B cell (primary cell): Measurements from ENCODE around the gene PHEX. TPM values are rescaled to one million over a fixed set of nuclear protein-coding genes. Genes with fewer than 3 reads are reported as not detected.

ENCODE experiments used
- ATAC-seq: fragments of 200-7000 bp; cut with Tn5 transposase; one replicate; pipeline ENCODE4 v1.10.0; 2021; ENCODE audit warnings: low read depth, mild to moderate bottlenecking, moderate number of reproducible peaks, moderate library complexity
- CTCF ChIA-PET: fragments of 350-600 bp; sonication (Branson Sonifier 250); formaldehyde crosslinking; loops from one replicate; lab custom pipeline; 2021; ENCODE audit warnings: antibody characterized with exemption, inconsistent platforms; lab: Charles Lee
- POLR2A ChIA-PET: fragments of 350-600 bp; sonication (Branson Sonifier 250); formaldehyde crosslinking; loops from one replicate; lab custom pipeline; 2021; ENCODE audit warnings: antibody characterized with exemption; lab: Charles Lee
- DNase-seq: peaks from one replicate; pipeline ENCODE4 v3.0.0; 2013
- H2AFZ ChIP-seq: 2 replicates; pipeline ENCODE4 v1.6.1; 2012; ENCODE audit warnings: mild to moderate bottlenecking, low read depth, low read length; ENCODE audit not compliant: insufficient read depth, poor library complexity, severe bottlenecking
- H3K27ac ChIP-seq, 2 donors: 1 replicate in 1 of 2; 2 replicates in 1 of 2; pipeline ENCODE4 v1.5.1; 2012 to 2013; ENCODE audit warnings: low read length in 2 of 2, mild to moderate bottlenecking in 2 of 2, moderate library complexity in 1 of 2
- H3K27me3 ChIP-seq, 4 experiments: fragments of 200-600 bp in 1 of 4; sonication (generic) in 1 of 4; replicated peaks in 1 of 4; 1 replicate in 2 of 4; 2 replicates in 2 of 4; pipeline versions ENCODE4 v1.6.1 to v1.7.0; 2013 to 2016; ENCODE audit warnings: low read length in 3 of 4, mild to moderate bottlenecking in 2 of 4, mixed read lengths in 1 of 4, moderate library complexity in 1 of 4; ENCODE audit not compliant: insufficient read depth in 4 of 4, control insufficient read depth in 3 of 4; ENCODE audit errors: control extremely low read depth in 1 of 4
- H3K36me3 ChIP-seq, 2 experiments: replicated peaks in 1 of 2; 1 replicate in 1 of 2; 2 replicates in 1 of 2; pipeline versions ENCODE4 v1.6.1 to v1.7.1; 2013; ENCODE audit warnings: low read length in 1 of 2; ENCODE audit not compliant: insufficient read depth in 2 of 2, control insufficient read depth in 1 of 2; ENCODE audit errors: control extremely low read depth in 1 of 2, extremely low read depth in 1 of 2
- H3K4me1 ChIP-seq, 2 donors: fragments of 200-600 bp in 1 of 2; sonication (generic) in 1 of 2; 1 replicate in 1 of 2; 2 replicates in 1 of 2; pipeline versions ENCODE4 v1.5.1 to v1.6.1; 2013 to 2017; ENCODE audit warnings: low read length in 2 of 2; ENCODE audit not compliant: control insufficient read depth in 2 of 2, insufficient read depth in 2 of 2
- H3K4me2 ChIP-seq: replicated peaks from 2 replicates; pipeline ENCODE3; 2012; ENCODE audit warnings: mild to moderate bottlenecking, low read depth, low read length; ENCODE audit not compliant: poor library complexity, severe bottlenecking
- H3K4me3 ChIP-seq, 5 experiments: fragments of 200-600 bp in 1 of 5; sonication (generic) in 1 of 5; 1 replicate in 3 of 5; 2 replicates in 2 of 5; pipeline versions ENCODE4 v1.5.1 to v1.7.0; 2011 to 2016; ENCODE audit warnings: low read length in 4 of 5, mild to moderate bottlenecking in 4 of 5, low read depth in 2 of 5, control low read depth in 1 of 5, moderate library complexity in 1 of 5; ENCODE audit not compliant: insufficient read depth in 1 of 5; ENCODE audit errors: control extremely low read depth in 1 of 5, extremely low read depth in 1 of 5
- H3K79me2 ChIP-seq: fragments of 200-600 bp; sonication (generic); one replicate; pipeline ENCODE4 v1.6.0; 2016; ENCODE audit warnings: low read length; ENCODE audit not compliant: control insufficient read depth, insufficient read depth
- H3K9ac ChIP-seq: fragments of 200-600 bp; sonication (generic); 2 replicates; pipeline ENCODE4 v1.6.1; 2017; ENCODE audit warnings: mild to moderate bottlenecking, low read length, moderate library complexity
- H3K9me3 ChIP-seq, 3 donors: one replicate each; pipeline versions ENCODE4 v1.6.1 to v1.7.1; 2013; ENCODE audit warnings: low read length in 2 of 3; ENCODE audit not compliant: control insufficient read depth in 2 of 3, insufficient read depth in 1 of 3; ENCODE audit errors: control extremely low read depth in 1 of 3
- H4K20me1 ChIP-seq: 2 replicates; pipeline ENCODE4 v1.6.0; 2012; ENCODE audit warnings: mild to moderate bottlenecking, low read length; ENCODE audit not compliant: insufficient read depth, control insufficient read depth, poor library complexity, severe bottlenecking
- H3K27ac Mint-ChIP-seq: one replicate; pipeline ENCODE4 v1.8.0; 2021; ENCODE audit warnings: mixed read lengths
- H3K27me3 Mint-ChIP-seq: one replicate; pipeline ENCODE4 v1.8.0; 2021; ENCODE audit warnings: mixed read lengths
- H3K4me1 Mint-ChIP-seq: one replicate; pipeline ENCODE4 v1.8.0; 2021; ENCODE audit warnings: mixed read lengths
- H3K4me3 Mint-ChIP-seq: one replicate; pipeline ENCODE4 v1.8.0; 2021; ENCODE audit warnings: mixed read lengths
- H3K9me3 Mint-ChIP-seq: one replicate; pipeline ENCODE4 v1.8.0; 2022; ENCODE audit warnings: mixed read lengths; ENCODE audit not compliant: insufficient read depth
- EZH2 ChIP-seq: IDR thresholded peaks from 2 replicates; pipeline ENCODE4 v1.6.1; 2012; ENCODE audit warnings: borderline replicate concordance, low read depth, mild to moderate bottlenecking, moderate library complexity, low read length; ENCODE audit not compliant: insufficient read depth, poor library complexity, severe bottlenecking
- WGBS: methylation state at CpG from one replicate; pipeline ENCODE4 v1.1.5; 2013; ENCODE audit warnings: missing lambda C conversion rate; ENCODE audit not compliant: insufficient coverage; 5-methylcytosine and 5-hydroxymethylcytosine counted together
- intact Hi-C: fragments of 100-400 bp; cut with micrococcal nuclease; formaldehyde crosslinking; loops from one replicate; pipeline ENCODE4 v1.10.0; 2022
- polyA plus RNA-seq: library from polyadenylated mRNA; depleted of rRNA; stranded (reverse); fragments of >200 nt; gene quantifications from 2 replicates; pipeline ENCODE4 v1.2.3, GENCODE V29; 2012
- total RNA-seq, 2 donors: library from RNA; stranded (reverse); fragments of 120-200 nt in 1 of 2; gene quantifications; 1 replicate in 1 of 2; 2 replicates in 1 of 2; pipeline versions ENCODE4 v1.2.3 to v1.2.4, GENCODE V29; 2013 to 2022
- TF ChIP-seq, protein P1 (sequence below): fragments of 200-600 bp; IDR thresholded peaks from one replicate; pipeline ENCODE4 v1.8.0; 2022; ENCODE audit warnings: antibody characterized with exemption, mild to moderate bottlenecking

The PHEX gene
- total and polyA plus RNA-seq, 2 donors (not counting 1 experiment from before 2014, with no cell fraction given), result 0.01 to 0.15 TPM

DNA sequence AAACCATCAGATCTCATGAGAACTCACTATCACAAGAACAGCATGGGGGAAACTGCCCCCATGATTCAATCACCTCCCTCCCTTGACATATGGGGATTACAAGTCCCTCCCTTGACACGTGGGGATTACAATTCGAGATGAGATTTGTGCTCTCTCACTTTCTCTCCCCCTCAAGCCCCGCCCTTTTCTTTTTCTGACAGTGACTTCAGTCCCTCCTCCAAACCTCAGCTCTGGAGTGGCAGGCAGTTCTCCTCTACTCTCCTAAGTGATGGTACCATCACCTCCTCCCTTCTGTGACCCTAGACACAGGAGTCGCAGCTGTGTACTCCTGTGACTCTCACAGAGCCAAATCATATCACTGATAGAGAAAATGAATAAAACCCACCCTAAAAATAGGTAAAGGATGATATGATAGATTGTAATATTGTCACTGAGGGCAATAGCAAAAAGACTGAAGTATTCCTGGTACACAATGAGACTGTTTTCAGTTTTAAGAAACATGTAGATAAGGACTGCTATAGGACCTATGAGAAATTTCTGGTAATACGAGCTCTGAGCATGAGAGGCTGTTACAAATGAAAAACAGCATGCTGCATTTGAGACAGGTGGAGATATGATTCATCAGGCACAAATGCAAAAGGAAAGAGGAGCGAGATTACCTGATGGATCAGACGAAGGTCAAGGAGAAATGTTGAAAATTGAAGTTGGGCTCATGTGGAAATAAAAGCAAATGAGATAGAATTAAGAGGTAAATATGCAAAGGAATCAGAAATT lies 139.3 kb downstream of the PHEX start:
- 92% methylated on average over 2 of the region's 7 CpGs for WGBS
- ChIA-PET POLR2A (no interaction called here), CTCF (interaction anchor here (0.6 kb wide), 1 partner anchor 1713 kb away, joined by 4 read pairs; no protein-coding TSS in a partner anchor)
- Histone ChIP-seq H3K9me3 (no peaks in the 10 kb centered on the region), H2AFZ (no peak overlapping the region), H3K27ac (no peak overlapping the region), H3K27me3 (peaks cover 0 to 4% (median 0%) of the 10 kb centered on the region in 4 experiments), H4K20me1 (no peaks in the 10 kb centered on the region), H3K9ac (no peak overlapping the region), H3K4me1 (no peaks in the 10 kb centered on the region), H3K4me2 (no peak overlapping the region), H3K79me2 (no peaks in the 10 kb centered on the region), H3K4me3 (no peak overlapping the region), H3K36me3 (no peaks in the 10 kb centered on the region)
- TF ChIP-seq EZH2, result no peak
- TF ChIP-seq, protein P1, sequence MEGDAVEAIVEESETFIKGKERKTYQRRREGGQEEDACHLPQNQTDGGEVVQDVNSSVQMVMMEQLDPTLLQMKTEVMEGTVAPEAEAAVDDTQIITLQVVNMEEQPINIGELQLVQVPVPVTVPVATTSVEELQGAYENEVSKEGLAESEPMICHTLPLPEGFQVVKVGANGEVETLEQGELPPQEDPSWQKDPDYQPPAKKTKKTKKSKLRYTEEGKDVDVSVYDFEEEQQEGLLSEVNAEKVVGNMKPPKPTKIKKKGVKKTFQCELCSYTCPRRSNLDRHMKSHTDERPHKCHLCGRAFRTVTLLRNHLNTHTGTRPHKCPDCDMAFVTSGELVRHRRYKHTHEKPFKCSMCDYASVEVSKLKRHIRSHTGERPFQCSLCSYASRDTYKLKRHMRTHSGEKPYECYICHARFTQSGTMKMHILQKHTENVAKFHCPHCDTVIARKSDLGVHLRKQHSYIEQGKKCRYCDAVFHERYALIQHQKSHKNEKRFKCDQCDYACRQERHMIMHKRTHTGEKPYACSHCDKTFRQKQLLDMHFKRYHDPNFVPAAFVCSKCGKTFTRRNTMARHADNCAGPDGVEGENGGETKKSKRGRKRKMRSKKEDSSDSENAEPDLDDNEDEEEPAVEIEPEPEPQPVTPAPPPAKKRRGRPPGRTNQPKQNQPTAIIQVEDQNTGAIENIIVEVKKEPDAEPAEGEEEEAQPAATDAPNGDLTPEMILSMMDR, result no peak
- no peaks in the 10 kb centered on the region for H3K9me3 Mint-ChIP-seq
- H3K4me3 Mint-ChIP-seq, result no peak overlapping the region
- no peaks in the 10 kb centered on the region for H3K4me1 Mint-ChIP-seq
- DNase-seq (no peak), ATAC-seq (no peak)
- intact Hi-C loops, result no loop called here
- H3K27me3 Mint-ChIP-seq, result no peaks in the 10 kb centered on the region
- no peak overlapping the region for H3K27ac Mint-ChIP-seq

GRCh38 chrX:22173966-22174365 lies 141.8 kb downstream of the PHEX start:
- intact Hi-C loops, result no loop called here
- ATAC-seq, result no peak
- no peak overlapping the region for H3K4me3 ChIP-seq
- CTCF ChIA-PET, result no interaction called here
- H3K9me3 ChIP-seq, result no peaks in the 10 kb centered on the region
- Mint-ChIP-seq H3K9me3 (no peaks in the 10 kb centered on the region), H3K4me1 (no peaks in the 10 kb centered on the region), H3K27me3 (no peaks in the 10 kb centered on the region), H3K4me3 (no peak overlapping the region), H3K27ac (no peak overlapping the region)
- no peaks in the 10 kb centered on the region for H3K4me1 ChIP-seq
- no peaks in the 10 kb centered on the region for H4K20me1 ChIP-seq
- no peak overlapping the region for H2AFZ ChIP-seq
- no peaks in the 10 kb centered on the region for H3K79me2 ChIP-seq
- H3K4me2 ChIP-seq, result no peak overlapping the region
- TF ChIP-seq, protein P1, result no peak
- no peak for TF ChIP-seq EZH2
- no peak overlapping the region for H3K9ac ChIP-seq
- POLR2A ChIA-PET, result no interaction called here
- H3K36me3 ChIP-seq, result no peaks in the 10 kb centered on the region
- DNase-seq, result no peak
- peaks cover 0 to 4% (median 0%) of the 10 kb centered on the region in 4 experiments for H3K27me3 ChIP-seq
- WGBS, result no CpG with 5 or more reads among the region's 5 CpGs
- no peak overlapping the region for H3K27ac ChIP-seq
